A549 (cell line): Measurements from ENCODE around the gene TRMU. TPM values are rescaled to one million over a fixed set of nuclear protein-coding genes. Genes with fewer than 3 reads are reported as not detected.

ENCODE experiments used
- ATAC-seq, 2 experiments: fragments of 200-7000 bp in 1 of 2; fragments of >200 bp in 1 of 2; cut with Nextera tagmentation in 1 of 2; cut with Tn5 transposase in 1 of 2; 3 replicates each; pipeline versions ENCODE4 v1.8.0 to v1.9.1; 2018 to 2020; ENCODE audit warnings: mild to moderate bottlenecking in 1 of 2, moderate library complexity in 1 of 2
- CTCF ChIA-PET: fragments of 300-600 bp; sonication (Branson Sonifier 250); formaldehyde crosslinking; extraction: SDS; loops from one replicate; lab custom pipeline; 2021; ENCODE audit warnings: antibody characterized with exemption, inconsistent platforms; lab: Yijun Ruan, JAX
- POLR2A ChIA-PET: fragments of 350-600 bp; formaldehyde crosslinking; extraction: SDS; loops from one replicate; lab custom pipeline; 2021; ENCODE audit warnings: antibody characterized with exemption, inconsistent platforms; lab: Yijun Ruan, JAX
- DNase-seq, 2 experiments: peaks; one replicate each; pipeline versions ENCODE4 v3.0.0 to v3.0.0-alpha.2; 2011 to 2016; ENCODE audit warnings: low read depth in 1 of 2, low spot score in 1 of 2
- FAIRE-seq: peaks from 2 replicates; lab custom pipeline; 2011; peaks lifted over from hg19 to GRCh38; lab: Jason Lieb, UNC
- H3K27ac ChIP-seq, 2 experiments: fragments of >200 bp; sonication (Bioruptor Twin); formaldehyde crosslinking; 3 replicates each; pipeline ENCODE4 v1.5.1; 2016 to 2017
- H3K4me1 ChIP-seq: fragments of >200 bp; sonication (Bioruptor Twin); formaldehyde crosslinking; 3 replicates; pipeline ENCODE4 v1.6.1; 2016
- H3K4me2 ChIP-seq: fragments of >200 bp; sonication (Bioruptor Twin); formaldehyde crosslinking; 3 replicates; pipeline ENCODE4 v1.6.1; 2016
- H3K4me3 ChIP-seq: fragments of >200 bp; sonication (Bioruptor Twin); formaldehyde crosslinking; 3 replicates; pipeline ENCODE4 v1.5.1; 2016
- H3K9me3 ChIP-seq: fragments of >200 bp; sonication (Bioruptor Twin); formaldehyde crosslinking; 3 replicates; pipeline ENCODE4 v1.6.1; 2016
- CBX2 ChIP-seq: fragments of 200-600 bp; sonication (generic); IDR thresholded peaks from 2 replicates; pipeline ENCODE4 v1.6.1; 2016; ENCODE audit warnings: low read depth, mild to moderate bottlenecking, borderline replicate concordance
- EHMT2 ChIP-seq: fragments of 200-600 bp; sonication (generic); IDR thresholded peaks from 2 replicates; pipeline ENCODE4 v1.6.1; 2016; ENCODE audit warnings: antibody characterized with exemption, low read depth, mild to moderate bottlenecking, moderate library complexity
- ESRRA ChIP-seq: fragments of 150-350 bp; IDR thresholded peaks from 2 replicates; pipeline ENCODE4 v1.6.1; 2014; ENCODE audit warnings: mild to moderate bottlenecking, low read length, borderline replicate concordance
- GATA3 ChIP-seq: IDR thresholded peaks from 2 replicates; pipeline ENCODE4 v1.6.1; 2012; ENCODE audit warnings: borderline replicate concordance
- HDAC2 ChIP-seq: fragments of 200-600 bp; sonication (generic); IDR thresholded peaks from 2 replicates; pipeline ENCODE4 v1.6.1; 2016
- HOXB5 ChIP-seq: fragments of 250-450 bp; sonication (Bioruptor Pico); IDR thresholded peaks from 2 replicates; pipeline ENCODE4 v1.5.0; 2020; ENCODE audit warnings: mild to moderate bottlenecking, moderate library complexity
- JUNB ChIP-seq: fragments of >200 bp; sonication (Bioruptor Twin); formaldehyde crosslinking; IDR thresholded peaks from 2 replicates; pipeline ENCODE4 v1.6.1; 2016
- KDM1A ChIP-seq: fragments of 200-600 bp; sonication (generic); IDR thresholded peaks from 2 replicates; pipeline ENCODE4 v1.6.1; 2016; ENCODE audit warnings: low read depth, mild to moderate bottlenecking
- KDM5A ChIP-seq: fragments of 200-600 bp; sonication (generic); IDR thresholded peaks from 2 replicates; pipeline ENCODE4 v1.6.1; 2016; ENCODE audit warnings: antibody characterized with exemption, mild to moderate bottlenecking
- PHF8 ChIP-seq: fragments of 200-600 bp; sonication (generic); IDR thresholded peaks from 2 replicates; pipeline ENCODE4 v1.6.1; 2016; ENCODE audit warnings: low read depth, mild to moderate bottlenecking, antibody characterized with exemption, moderate library complexity, borderline replicate concordance
- POLR2AphosphoS2 ChIP-seq: conservative IDR thresholded peaks from 2 replicates; pipeline ENCODE4 v1.6.1; 2012; ENCODE audit warnings: low read length, improper control_type of control experiment, inconsistent platforms
- RAD21 ChIP-seq, 2 experiments: fragments of >200 bp in 1 of 2; sonication (Bioruptor Twin) in 1 of 2; formaldehyde crosslinking in 1 of 2; IDR thresholded peaks in 1 of 2; conservative IDR thresholded peaks in 1 of 2; 2 replicates in 1 of 2; 3 replicates in 1 of 2; pipeline ENCODE4 v1.6.1; 2012 to 2018; ENCODE audit warnings: inconsistent platforms in 1 of 2
- RARB ChIP-seq: fragments of 250-450 bp; sonication (Bioruptor Pico); IDR thresholded peaks from 2 replicates; pipeline ENCODE4 v1.8.0; 2021; ENCODE audit warnings: mild to moderate bottlenecking, moderate library complexity
- RFX5 ChIP-seq: fragments of 450-650 bp; IDR thresholded peaks from 2 replicates; pipeline ENCODE4 v1.7.1; 2014; ENCODE audit warnings: antibody characterized with exemption, mild to moderate bottlenecking, moderate library complexity
- TFCP2L1 ChIP-seq: fragments of 250-450 bp; sonication (Bioruptor Pico); IDR thresholded peaks from 2 replicates; pipeline ENCODE4 v1.5.0; 2021; ENCODE audit warnings: mild to moderate bottlenecking
- ZFP36 ChIP-seq: fragments of 450-650 bp; IDR thresholded peaks from 2 replicates; pipeline ENCODE4 v1.6.1; 2014; ENCODE audit warnings: borderline replicate concordance; ENCODE audit not compliant: partially characterized antibody
- WGBS: methylation state at CpG from one replicate; pipeline ENCODE4 v1.1.6; 2017; ENCODE audit errors: missing lambda C conversion rate; 5-methylcytosine and 5-hydroxymethylcytosine counted together
- polyA plus RNA-seq, 4 experiments: library from polyadenylated mRNA; depleted of rRNA in 3 of 4; stranded (reverse); fragments of >200 nt; fragmentation: RNase III in 1 of 4; extraction: RNeasy Plus Mini Kit Qiagen cat#74134 plus additional on column Dnase treatment in 1 of 4; gene quantifications; 2 replicates in 3 of 4; 3 replicates in 1 of 4; pipeline ENCODE4 v1.2.3, GENCODE V29; 2011 to 2017
- TF ChIP-seq, protein P1 (sequence below): IDR thresholded peaks from 2 replicates; pipeline ENCODE4 v1.6.1; 2012
- TF ChIP-seq, protein P2 (sequence below): fragments of 250-450 bp; sonication (Bioruptor Pico); IDR thresholded peaks from 2 replicates; pipeline ENCODE4 v1.5.0; 2020; ENCODE audit warnings: low read depth, mild to moderate bottlenecking, moderate library complexity
- TF ChIP-seq, protein P3 (sequence below): fragments of 450-650 bp; IDR thresholded peaks from 2 replicates; pipeline ENCODE4 v1.6.1; 2014; ENCODE audit warnings: antibody characterized with exemption
- TF ChIP-seq, protein P4 (sequence below): fragments of 250-450 bp; sonication (Bioruptor Pico); IDR thresholded peaks from 2 replicates; pipeline ENCODE4 v1.5.0; 2021; ENCODE audit warnings: mild to moderate bottlenecking, moderate library complexity, borderline replicate concordance
- TF ChIP-seq, protein P5 (sequence below): fragments of >200 bp; sonication (Bioruptor Twin); formaldehyde crosslinking; IDR thresholded peaks from 2 replicates; pipeline ENCODE4 v1.6.1; 2016

TRMU gene
- polyA plus RNA-seq, 2 of the 4 experiments (the other 2 are of a cell fraction): 33.4 to 44.1 TPM

DNA sequence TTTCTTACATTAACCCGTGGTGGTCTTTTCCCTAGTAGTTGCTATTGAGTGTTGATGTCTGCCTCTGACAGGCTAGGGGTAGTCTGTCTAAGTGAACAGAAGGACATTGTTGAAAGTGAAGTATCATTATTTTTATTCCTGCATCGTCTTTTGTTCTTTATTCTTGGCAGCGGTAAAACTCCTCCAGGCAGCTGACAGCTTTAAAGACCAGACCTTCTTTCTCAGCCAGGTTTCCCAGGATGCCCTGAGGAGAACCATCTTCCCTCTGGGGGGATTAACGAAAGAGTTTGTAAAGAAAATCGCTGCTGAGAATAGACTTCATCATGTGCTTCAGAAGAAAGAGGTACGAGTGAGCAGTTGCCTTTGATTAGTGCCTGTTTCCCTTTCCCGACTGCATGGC, 14.6 kb downstream of the TRMU start:
- Histone ChIP-seq H3K4me2 (no peak overlapping the region), H3K9me3 (no peaks in the 10 kb centered on the region), H3K4me1 (peaks cover 11% of the 10 kb centered on the region), H3K27ac (no peak overlapping the region), H3K4me3 (no peak overlapping the region)
- DNase-seq (no peak), ATAC-seq (no peak), FAIRE-seq (no peak)
- ChIA-PET CTCF (interaction anchor here (0.6 to 11.9 kb wide), 4 partner anchors 9 to 189 kb away, joined by 3 to 184 read pairs (median 4); partner anchors contain the start of gene CELSR1), POLR2A (no interaction called here)
- WGBS: 89% methylated on average over 7 of the region's 7 CpGs
- TF ChIP-seq HDAC2 (no peak), PHF8 (no peak), EHMT2 (no peak), JUNB (no peak), KDM1A (no peak), RAD21 (conservative IDR thresholded peaks at IDR 0.05 in 1 of 2, IDR thresholded peaks at IDR 0.05 in 1 of 2) (no peak), KDM5A (no peak)
- TF ChIP-seq, protein P1, sequence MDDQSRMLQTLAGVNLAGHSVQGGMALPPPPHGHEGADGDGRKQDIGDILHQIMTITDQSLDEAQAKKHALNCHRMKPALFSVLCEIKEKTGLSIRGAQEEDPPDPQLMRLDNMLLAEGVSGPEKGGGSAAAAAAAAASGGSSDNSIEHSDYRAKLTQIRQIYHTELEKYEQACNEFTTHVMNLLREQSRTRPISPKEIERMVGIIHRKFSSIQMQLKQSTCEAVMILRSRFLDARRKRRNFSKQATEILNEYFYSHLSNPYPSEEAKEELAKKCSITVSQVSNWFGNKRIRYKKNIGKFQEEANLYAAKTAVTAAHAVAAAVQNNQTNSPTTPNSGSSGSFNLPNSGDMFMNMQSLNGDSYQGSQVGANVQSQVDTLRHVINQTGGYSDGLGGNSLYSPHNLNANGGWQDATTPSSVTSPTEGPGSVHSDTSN: no peak
- TF ChIP-seq, protein P2, sequence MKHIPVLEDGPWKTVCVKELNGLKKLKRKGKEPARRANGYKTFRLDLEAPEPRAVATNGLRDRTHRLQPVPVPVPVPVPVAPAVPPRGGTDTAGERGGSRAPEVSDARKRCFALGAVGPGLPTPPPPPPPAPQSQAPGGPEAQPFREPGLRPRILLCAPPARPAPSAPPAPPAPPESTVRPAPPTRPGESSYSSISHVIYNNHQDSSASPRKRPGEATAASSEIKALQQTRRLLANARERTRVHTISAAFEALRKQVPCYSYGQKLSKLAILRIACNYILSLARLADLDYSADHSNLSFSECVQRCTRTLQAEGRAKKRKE (CRISPR knock-in tag): no peak
- TF ChIP-seq, protein P3, sequence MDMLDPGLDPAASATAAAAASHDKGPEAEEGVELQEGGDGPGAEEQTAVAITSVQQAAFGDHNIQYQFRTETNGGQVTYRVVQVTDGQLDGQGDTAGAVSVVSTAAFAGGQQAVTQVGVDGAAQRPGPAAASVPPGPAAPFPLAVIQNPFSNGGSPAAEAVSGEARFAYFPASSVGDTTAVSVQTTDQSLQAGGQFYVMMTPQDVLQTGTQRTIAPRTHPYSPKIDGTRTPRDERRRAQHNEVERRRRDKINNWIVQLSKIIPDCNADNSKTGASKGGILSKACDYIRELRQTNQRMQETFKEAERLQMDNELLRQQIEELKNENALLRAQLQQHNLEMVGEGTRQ: no peak

DNA sequence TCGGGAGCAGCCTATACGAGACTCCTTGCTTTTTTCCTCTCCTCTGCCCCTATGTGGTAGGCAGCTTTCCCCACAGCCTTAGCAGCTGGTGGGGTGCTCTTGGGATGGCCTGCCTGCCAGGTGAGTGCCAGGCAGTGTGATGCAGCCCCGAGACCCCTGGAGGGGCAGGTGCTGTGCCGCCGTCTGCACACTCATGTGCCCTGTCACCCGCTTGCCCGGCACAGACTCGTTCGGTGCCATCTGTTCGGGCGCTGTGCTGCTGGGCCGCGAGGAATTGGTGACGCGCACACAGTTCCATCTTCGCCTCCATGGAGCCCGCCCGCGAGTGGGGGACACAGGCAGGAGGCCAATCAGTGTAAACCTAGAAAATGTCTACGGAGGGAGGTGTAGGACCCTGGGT, 15.1 kb downstream of the TRMU start:
- CTCF ChIA-PET: interaction anchor here (1.5 to 11.9 kb wide), 3 partner anchors 8 to 188 kb away, joined by 4 to 184 read pairs (median 15); partner anchors contain the start of gene CELSR1

DNA sequence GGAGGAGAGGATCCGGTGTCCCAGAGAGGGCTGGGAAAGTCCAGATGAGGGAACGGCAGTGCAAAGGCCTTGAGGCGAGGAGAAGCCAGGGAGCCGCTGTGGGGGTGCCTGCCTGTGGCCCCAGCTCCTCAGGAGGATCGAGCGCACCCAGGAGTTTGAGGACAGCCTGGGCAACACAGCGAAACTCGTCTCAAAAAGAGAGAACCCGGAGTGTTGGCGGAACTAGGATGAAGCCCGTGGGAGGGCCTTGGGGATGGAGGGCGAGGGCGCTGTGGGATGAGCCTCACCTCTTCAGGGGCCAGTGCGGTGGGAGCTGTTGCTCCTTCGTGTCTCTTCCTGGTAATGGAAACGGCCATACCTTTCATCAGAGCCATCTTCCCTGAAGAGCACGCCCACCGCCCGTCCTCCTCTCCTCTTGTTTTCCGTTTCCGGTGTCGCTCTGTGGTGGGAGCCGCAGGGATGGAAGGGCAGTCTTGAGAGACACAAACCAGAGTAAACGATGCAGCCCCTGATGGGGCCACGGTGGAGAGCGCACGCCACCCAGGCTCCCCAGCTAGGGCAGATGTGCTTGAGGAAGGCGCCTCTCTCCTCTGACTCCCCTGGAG, 15.7 kb downstream of the TRMU start:
- DNase-seq: no peak
- H3K4me1 ChIP-seq: peaks cover 14% of the 10 kb centered on the region
- TF ChIP-seq RARB: no peak
- TF ChIP-seq RFX5: no peak
- TF ChIP-seq JUNB: no peak
- TF ChIP-seq TFCP2L1: no peak
- TF ChIP-seq, protein P2 (CRISPR knock-in tag): no peak
- TF ChIP-seq CBX2: no peak
- TF ChIP-seq HOXB5 (CRISPR knock-in tag): no peak
- TF ChIP-seq, protein P4, sequence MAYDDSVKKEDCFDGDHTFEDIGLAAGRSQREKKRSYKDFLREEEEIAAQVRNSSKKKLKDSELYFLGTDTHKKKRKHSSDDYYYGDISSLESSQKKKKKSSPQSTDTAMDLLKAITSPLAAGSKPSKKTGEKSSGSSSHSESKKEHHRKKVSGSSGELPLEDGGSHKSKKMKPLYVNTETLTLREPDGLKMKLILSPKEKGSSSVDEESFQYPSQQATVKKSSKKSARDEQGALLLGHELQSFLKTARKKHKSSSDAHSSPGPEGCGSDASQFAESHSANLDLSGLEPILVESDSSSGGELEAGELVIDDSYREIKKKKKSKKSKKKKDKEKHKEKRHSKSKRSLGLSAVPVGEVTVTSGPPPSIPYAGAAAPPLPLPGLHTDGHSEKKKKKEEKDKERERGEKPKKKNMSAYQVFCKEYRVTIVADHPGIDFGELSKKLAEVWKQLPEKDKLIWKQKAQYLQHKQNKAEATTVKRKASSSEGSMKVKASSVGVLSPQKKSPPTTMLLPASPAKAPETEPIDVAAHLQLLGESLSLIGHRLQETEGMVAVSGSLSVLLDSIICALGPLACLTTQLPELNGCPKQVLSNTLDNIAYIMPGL: no peak
- no peak for TF ChIP-seq ESRRA
- TF ChIP-seq POLR2AphosphoS2: no peak
- no peak for TF ChIP-seq GATA3
- TF ChIP-seq, protein P5, sequence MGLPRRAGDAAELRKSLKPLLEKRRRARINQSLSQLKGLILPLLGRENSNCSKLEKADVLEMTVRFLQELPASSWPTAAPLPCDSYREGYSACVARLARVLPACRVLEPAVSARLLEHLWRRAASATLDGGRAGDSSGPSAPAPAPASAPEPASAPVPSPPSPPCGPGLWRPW: no peak
- FAIRE-seq: no peak
- ChIA-PET POLR2A (no interaction called here), CTCF (interaction anchor here (2.1 to 11.9 kb wide), 2 partner anchors 16 to 187 kb away, joined by 15 to 184 read pairs; partner anchors contain the start of gene CELSR1)
- H3K4me3 ChIP-seq: no peak overlapping the region
- H3K4me2 ChIP-seq: no peak overlapping the region
- WGBS: 91% methylated on average over 16 of the region's 28 CpGs
- H3K27ac ChIP-seq: no peak overlapping the region
- no peaks in the 10 kb centered on the region for H3K9me3 ChIP-seq
- no peak for ATAC-seq

More for the DNA sequence above, 15.1 kb downstream of the TRMU start:
- TF ChIP-seq EHMT2: no peak
- no peak for TF ChIP-seq ZFP36
- no peak for TF ChIP-seq GATA3
- WGBS: 89% methylated on average over 3 of the region's 20 CpGs
- Histone ChIP-seq H3K9me3 (no peaks in the 10 kb centered on the region), H3K4me1 (peaks cover 13% of the 10 kb centered on the region), H3K27ac (no peak overlapping the region), H3K4me3 (no peak overlapping the region), H3K4me2 (no peak overlapping the region)
- no peak for ATAC-seq
- no peak for FAIRE-seq
- POLR2A ChIA-PET: no interaction called here
- no peak for DNase-seq
